NCI-H748 (cell line): ENCODE data around the gene C1orf198.

Experiments
- DNase-seq: peaks from one replicate; lab custom pipeline; 2025; ENCODE audit not compliant: unreplicated experiment; lab: John Stamatoyannopoulos, UW

The C1orf198 gene

GRCh38 chr1:230836347-230836746, 32.0 kb downstream of the C1orf198 start:
- DNase-seq, result no peak

- DNase-seq, result no peak
Measured at GRCh38 chr1:230834292-230834691, 34.0 kb downstream of the C1orf198 start.

GRCh38 chr1:230833511-230833910, 34.8 kb downstream of the C1orf198 start:
- DNase-seq, result no peak

- no peak for DNase-seq
Measured at GRCh38 chr1:230832476-230832875, 35.8 kb downstream of the C1orf198 start.

GRCh38 chr1:230831771-230832170, 36.5 kb downstream of the C1orf198 start:
- no peak for DNase-seq

GRCh38 chr1:230828421-230828820, 39.9 kb downstream of the C1orf198 start:
- DNase-seq, result no peak

- DNase-seq, result no peak
Measured at GRCh38 chr1:230827801-230828200, 40.5 kb downstream of the C1orf198 start.

GRCh38 chr1:230827081-230827681, 41.1 kb downstream of the C1orf198 start:
- DNase-seq, result no peak

- no peak for DNase-seq
Measured at GRCh38 chr1:230826166-230826875, 42.0 kb downstream of the C1orf198 start.

GRCh38 chr1:230825761-230826160, 42.6 kb downstream of the C1orf198 start:
- no peak for DNase-seq

GRCh38 chr1:230824919-230825721, 43.2 kb downstream of the C1orf198 start:
- no peak for DNase-seq

GRCh38 chr1:230824551-230824918, 43.8 kb downstream of the C1orf198 start:
- no peak for DNase-seq

GRCh38 chr1:230823931-230824381, 44.4 kb downstream of the C1orf198 start:
- no peak for DNase-seq

GRCh38 chr1:230823426-230823825, 44.9 kb downstream of the C1orf198 start:
- DNase-seq, result no peak

GRCh38 chr1:230822092-230822581, 46.2 kb downstream of the C1orf198 start:
- DNase-seq, result no peak

GRCh38 chr1:230821346-230821745, 47.0 kb downstream of the C1orf198 start:
- DNase-seq, result no peak

GRCh38 chr1:230820568-230820967, 47.8 kb downstream of the C1orf198 start:
- DNase-seq, result no peak

GRCh38 chr1:230819976-230820375, 48.3 kb downstream of the C1orf198 start:
- no peak for DNase-seq

- DNase-seq, result no peak
Measured at GRCh38 chr1:230818901-230819300, 49.4 kb downstream of the C1orf198 start.

- no peak for DNase-seq
Measured at GRCh38 chr1:230818367-230818766, 50.0 kb downstream of the C1orf198 start.

- no peak for DNase-seq
Measured at GRCh38 chr1:230816018-230816417, 52.3 kb downstream of the C1orf198 start.
